NT2/D1 (cell line): Measurements from ENCODE around the gene NOSIP.

Experiments
- DNase-seq: peaks from one replicate; pipeline ENCODE4 v3.0.0-alpha.2; 2011; ENCODE audit warnings: low read depth, low spot score
- H3K27me3 ChIP-seq: 2 replicates; pipeline ENCODE4 v1.6.0; 2011; ENCODE audit warnings: mild to moderate bottlenecking; ENCODE audit not compliant: insufficient read length, insufficient read depth
- H3K36me3 ChIP-seq: 2 replicates; pipeline ENCODE4 v1.6.1; 2011; ENCODE audit warnings: mild to moderate bottlenecking, low read length, mixed read lengths; ENCODE audit not compliant: insufficient read depth, insufficient read length
- H3K4me1 ChIP-seq: 2 replicates; pipeline ENCODE4 v1.5.1; 2011; ENCODE audit not compliant: insufficient read depth, insufficient read length
- H3K4me3 ChIP-seq: 2 replicates; pipeline ENCODE4 v1.5.1; 2011; ENCODE audit warnings: low read depth; ENCODE audit not compliant: insufficient read length
- H3K9ac ChIP-seq: 2 replicates; pipeline ENCODE4 v1.6.0; 2011; ENCODE audit warnings: low read depth; ENCODE audit not compliant: insufficient read length
- H3K9me3 ChIP-seq: 2 replicates; pipeline ENCODE4 v1.5.1; 2011; ENCODE audit warnings: mild to moderate bottlenecking, low read length; ENCODE audit not compliant: insufficient read depth
- SUZ12 ChIP-seq: IDR thresholded peaks from 2 replicates; pipeline ENCODE4 v1.6.1; 2011; ENCODE audit not compliant: insufficient read length, insufficient read depth; ENCODE audit errors: extremely low read depth
- YY1 ChIP-seq: IDR thresholded peaks from 2 replicates; pipeline ENCODE4 v1.6.1; 2011; ENCODE audit not compliant: insufficient read length, insufficient read depth
- ZNF274 ChIP-seq: IDR thresholded peaks from 2 replicates; pipeline ENCODE4 v1.6.1; 2011; ENCODE audit warnings: mild to moderate bottlenecking, low read depth, low read length

NOSIP gene

GRCh38 chr19:49589502-49589905 lies 9.1 kb upstream of the NOSIP start:
- Histone ChIP-seq H3K4me3 (no peak overlapping the region), H3K4me1 (peaks cover 12% of the 10 kb centered on the region), H3K9me3 (no peaks in the 10 kb centered on the region), H3K36me3 (peaks cover 9% of the 10 kb centered on the region), H3K9ac (no peak overlapping the region), H3K27me3 (no peaks in the 10 kb centered on the region)
- DNase-seq, result no peak
- no peak for TF ChIP-seq YY1
- TF ChIP-seq ZNF274, result no peak
- no peak for TF ChIP-seq SUZ12

DNA sequence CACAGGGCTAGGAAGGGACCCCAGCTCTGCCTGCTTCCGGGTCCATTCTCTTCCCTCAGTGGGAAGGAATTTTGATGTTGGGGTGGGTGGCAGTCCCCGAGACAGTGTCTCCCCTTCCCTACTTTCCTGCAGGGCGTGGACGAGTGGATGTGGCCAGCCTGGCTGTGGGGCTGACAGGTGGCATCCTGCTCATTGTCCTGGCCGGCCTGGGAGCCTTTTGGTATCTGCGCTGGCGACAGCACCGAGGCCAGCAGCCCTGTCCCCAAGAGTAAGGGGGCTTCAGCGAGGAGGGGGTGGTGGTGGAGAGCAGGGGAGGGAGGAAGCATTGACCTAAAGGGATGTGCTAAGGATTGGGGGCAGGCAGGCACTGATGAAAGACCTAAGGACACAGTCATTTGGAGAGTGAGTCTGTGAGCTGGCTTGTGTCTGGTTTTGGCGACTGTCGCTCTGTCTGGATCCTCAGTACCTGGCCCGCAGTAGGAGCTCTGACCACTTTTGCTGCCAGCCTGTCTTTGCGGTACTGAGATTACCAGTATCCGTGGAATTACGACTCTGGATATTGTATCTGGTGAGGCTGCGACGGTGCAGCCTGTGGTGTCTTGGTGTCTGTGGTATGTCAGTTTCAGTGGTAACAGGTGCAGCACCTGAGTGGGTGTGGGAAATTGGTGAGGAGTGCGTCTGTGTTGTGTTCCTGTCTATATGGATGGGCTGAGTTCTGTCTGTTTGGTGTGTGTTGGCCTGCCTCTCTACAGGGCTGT lies 8.2 kb upstream of the NOSIP start:
- no peak for DNase-seq
- no peak overlapping the region for H3K9ac ChIP-seq
- no peaks in the 10 kb centered on the region for H3K27me3 ChIP-seq
- peaks cover 12% of the 10 kb centered on the region for H3K4me1 ChIP-seq
- H3K9me3 ChIP-seq, result no peaks in the 10 kb centered on the region
- H3K36me3 ChIP-seq, result no peaks in the 10 kb centered on the region
- TF ChIP-seq SUZ12, result no peak
- TF ChIP-seq ZNF274, result no peak
- no peak for TF ChIP-seq YY1
- no peak overlapping the region for H3K4me3 ChIP-seq

DNA sequence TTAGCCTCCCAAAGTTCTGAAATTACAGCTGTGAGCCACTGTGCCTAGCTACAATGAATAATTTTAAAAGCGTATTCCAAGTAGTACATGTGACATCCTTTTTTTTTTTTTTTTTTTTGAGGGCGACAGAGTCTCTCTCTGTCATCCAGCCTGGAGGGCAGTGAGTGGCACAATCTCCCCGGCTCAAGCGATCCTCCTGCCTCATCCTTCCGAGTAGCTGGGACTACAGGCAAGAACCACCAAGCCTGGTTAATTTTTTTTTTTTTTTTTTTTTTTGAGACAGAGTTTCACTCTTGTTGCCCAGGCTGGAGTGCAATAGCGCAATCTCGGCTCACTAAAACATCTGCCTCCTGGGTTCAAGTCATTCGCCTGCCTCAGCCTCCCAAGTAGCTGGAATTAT lies 6.9 kb upstream of the NOSIP start:
- H3K9ac ChIP-seq, result no peak overlapping the region
- H3K4me3 ChIP-seq, result no peak overlapping the region
- no peak for TF ChIP-seq ZNF274
- TF ChIP-seq YY1, result no peak
- no peaks in the 10 kb centered on the region for H3K9me3 ChIP-seq
- H3K36me3 ChIP-seq, result no peaks in the 10 kb centered on the region
- peaks cover 12% of the 10 kb centered on the region for H3K4me1 ChIP-seq
- H3K27me3 ChIP-seq, result no peaks in the 10 kb centered on the region
- DNase-seq, result no peak

- H3K9me3 ChIP-seq, result no peaks in the 10 kb centered on the region
- no peak overlapping the region for H3K9ac ChIP-seq
- no peak overlapping the region for H3K4me3 ChIP-seq
- no peaks in the 10 kb centered on the region for H3K36me3 ChIP-seq
- no peaks in the 10 kb centered on the region for H3K27me3 ChIP-seq
- H3K4me1 ChIP-seq, result peaks cover 12% of the 10 kb centered on the region
- no peak for TF ChIP-seq YY1
- no peak for TF ChIP-seq ZNF274
- TF ChIP-seq SUZ12, result no peak
- DNase-seq, result no peak
Observed at GRCh38 chr19:49585023-49585422, 4.7 kb upstream of the NOSIP start.

GRCh38 chr19:49583239-49583638 lies 2.9 kb upstream of the NOSIP start:
- Histone ChIP-seq H3K9me3 (no peaks in the 10 kb centered on the region), H3K36me3 (no peaks in the 10 kb centered on the region), H3K27me3 (no peaks in the 10 kb centered on the region), H3K9ac (no peak overlapping the region), H3K4me1 (peaks cover 9% of the 10 kb centered on the region), H3K4me3 (no peak overlapping the region)
- no peak for TF ChIP-seq YY1
- no peak for TF ChIP-seq ZNF274
- no peak for TF ChIP-seq SUZ12
- DNase-seq, result no peak

DNA sequence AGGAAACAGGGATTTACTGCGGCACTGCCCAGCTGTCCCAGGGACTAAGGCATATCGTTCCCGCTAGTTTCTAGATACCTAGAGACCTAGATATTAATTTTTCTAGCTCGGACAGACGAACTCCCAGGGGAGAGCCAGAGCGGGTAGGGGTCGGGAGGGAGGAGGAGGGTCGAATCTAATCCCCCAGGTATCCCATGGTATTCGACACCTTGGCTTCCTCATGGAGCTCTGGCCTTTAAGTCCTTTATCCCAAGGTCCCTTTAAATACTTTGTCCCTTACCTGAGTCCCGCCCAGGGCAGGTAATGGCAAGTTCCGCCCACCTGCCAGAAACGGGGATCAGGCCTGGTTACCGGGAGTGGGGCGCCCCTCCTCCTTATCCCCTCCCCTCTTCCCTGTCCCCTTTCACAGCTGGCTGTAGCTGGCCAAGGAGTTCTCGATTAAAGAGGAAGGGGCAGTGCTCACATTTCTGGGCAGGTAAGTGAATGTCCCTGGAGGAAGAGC lies 702 bp upstream of the NOSIP start, which contains the start of gene PRRG2:
Gene PRRG2 (plus strand): TSS at position 310 of the 502 bp plus-strand sequence. CDS start 1,904 bp downstream, outside the sequence.
- H3K36me3 ChIP-seq, result peaks cover 6% of the 10 kb centered on the region
- DNase-seq, result no peak
- TF ChIP-seq SUZ12 (no peak), YY1 (no peak), ZNF274 (no peak)

GRCh38 chr19:49579947-49580263 lies 451 bp downstream of the NOSIP start:
- Histone ChIP-seq H3K4me1 (peaks cover 2% of the 10 kb centered on the region), H3K9ac (peak overlapping the region; percentile 93), H3K9me3 (no peaks in the 10 kb centered on the region), H3K36me3 (peaks cover 14% of the 10 kb centered on the region), H3K4me3 (peak overlapping the region; percentile 67), H3K27me3 (no peaks in the 10 kb centered on the region)
- TF ChIP-seq SUZ12 (no peak), YY1 (no peak), ZNF274 (no peak)
- DNase-seq, result no peak

More for the DNA sequence above, 702 bp upstream of the NOSIP start, which contains the start of gene PRRG2:
- H3K9ac ChIP-seq, result peak within 1 kb of the TSS; percentile 93
- peaks cover 9% of the 10 kb centered on the region for H3K4me1 ChIP-seq
- H3K27me3 ChIP-seq, result no peaks in the 10 kb centered on the region
- H3K4me3 ChIP-seq, result peak within 1 kb of the TSS; percentile 67
- no peaks in the 10 kb centered on the region for H3K9me3 ChIP-seq
